HG03135 (cell line): Measurements from ENCODE around the gene SOX4.
A peak's percentile ranks its signal among the peaks of the same experiment; 100 is the strongest.
"Not testable (repeated sequence)": the region's sequence is repeated elsewhere in the genome, so short reads cannot be mapped to it uniquely, and the experiment has no call there.

Source experiments
- ATAC-seq: cut with Tn5 transposase; IDR thresholded peaks from one replicate; pipeline ENCODE4 v1.9.1; 2021; ENCODE audit warnings: mild to moderate bottlenecking, moderate library complexity; ENCODE audit not compliant: unreplicated experiment

The SOX4 gene

GRCh38 chr6:21593412-21593926 is at the start of gene SOX4:
SOX4 (plus strand) TSS chr6:21593751; CDS start chr6:21594535, 784 bp downstream.
- peak; percentile 59 for ATAC-seq

- ATAC-seq, result not testable (repeated sequence)
These were observed 41.3 kb upstream of the SOX4 start for GRCh38 chr6:21552286-21552685.

DNA sequence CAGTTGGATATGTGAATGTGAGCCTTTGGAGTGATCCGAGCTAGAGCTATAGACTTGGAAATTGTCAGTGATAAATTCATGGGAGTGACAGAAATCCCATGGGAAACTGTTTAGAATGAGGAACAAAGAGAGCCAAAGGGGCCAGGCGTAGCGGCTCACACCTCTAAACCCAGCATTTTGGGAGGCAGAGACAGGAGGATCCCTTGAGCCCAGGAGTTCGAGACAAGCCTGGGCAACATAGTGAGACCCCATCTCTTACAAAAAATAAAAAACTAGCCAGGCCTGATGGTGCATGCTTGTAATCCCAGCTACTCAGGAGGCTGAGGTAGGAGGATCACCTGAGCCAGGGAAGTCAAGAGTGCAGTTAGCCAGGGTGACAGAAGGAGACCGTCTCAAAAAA is 39.3 kb upstream of the SOX4 start:
- no peak for ATAC-seq

GRCh38 chr6:21555197-21555596 is 38.4 kb upstream of the SOX4 start:
- ATAC-seq, result no peak

- ATAC-seq, result no peak
These were observed 37.0 kb upstream of the SOX4 start for GRCh38 chr6:21556511-21556910.

DNA sequence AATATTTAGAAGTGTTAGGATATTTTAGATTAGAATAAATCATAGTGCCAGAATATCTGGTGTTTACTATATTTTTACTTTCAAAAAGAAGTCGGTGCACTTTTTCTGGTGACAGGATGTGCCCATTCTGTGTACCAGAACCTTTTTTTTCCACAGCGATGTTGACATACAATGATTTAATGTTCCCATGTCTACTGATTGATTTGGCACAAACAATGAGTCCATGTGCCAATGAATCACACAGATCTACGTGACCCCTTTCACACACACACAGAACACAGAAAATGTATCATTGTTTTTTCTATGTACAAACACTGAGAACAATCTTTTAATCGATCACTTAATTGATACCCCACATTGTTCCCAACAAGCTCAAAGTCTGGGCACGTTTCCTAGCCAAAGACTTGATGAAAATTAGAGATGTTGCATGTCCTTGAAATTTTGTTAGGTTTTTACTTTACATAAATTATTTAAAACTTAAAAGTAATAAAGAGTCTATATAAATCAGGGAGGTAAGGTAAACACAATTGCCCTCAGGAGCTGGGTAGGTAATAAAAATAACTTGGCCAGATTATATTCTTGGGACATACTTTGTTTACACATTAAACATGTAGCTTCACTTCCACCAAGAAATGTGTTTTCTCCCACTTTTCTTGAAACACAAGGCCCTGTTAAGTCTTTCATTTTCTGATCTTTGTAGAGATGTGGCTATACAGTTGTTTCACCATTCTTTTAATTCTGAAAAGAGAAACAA is 36.4 kb upstream of the SOX4 start:
- no peak for ATAC-seq

DNA sequence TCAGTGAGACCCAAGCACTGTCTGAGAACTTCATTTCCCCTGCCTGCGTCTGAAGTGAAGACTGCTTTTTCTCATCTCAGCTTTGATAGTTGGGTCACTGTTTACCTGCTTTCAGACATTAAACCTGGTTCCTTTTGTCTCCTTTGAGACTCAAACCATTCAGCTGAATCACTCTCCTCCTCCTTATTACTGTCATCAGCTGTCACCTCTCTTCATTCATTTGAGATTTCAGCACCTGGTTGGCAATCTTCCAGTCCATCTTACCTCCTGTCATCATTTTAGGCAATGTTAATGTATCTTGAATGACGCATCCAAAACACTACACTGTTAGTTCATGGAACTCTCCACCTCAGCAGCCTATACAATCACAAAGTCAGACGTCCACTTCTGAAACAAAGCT is 34.3 kb upstream of the SOX4 start:
- ATAC-seq, result no peak

GRCh38 chr6:21560249-21560648 is 33.3 kb upstream of the SOX4 start:
- no peak for ATAC-seq

DNA sequence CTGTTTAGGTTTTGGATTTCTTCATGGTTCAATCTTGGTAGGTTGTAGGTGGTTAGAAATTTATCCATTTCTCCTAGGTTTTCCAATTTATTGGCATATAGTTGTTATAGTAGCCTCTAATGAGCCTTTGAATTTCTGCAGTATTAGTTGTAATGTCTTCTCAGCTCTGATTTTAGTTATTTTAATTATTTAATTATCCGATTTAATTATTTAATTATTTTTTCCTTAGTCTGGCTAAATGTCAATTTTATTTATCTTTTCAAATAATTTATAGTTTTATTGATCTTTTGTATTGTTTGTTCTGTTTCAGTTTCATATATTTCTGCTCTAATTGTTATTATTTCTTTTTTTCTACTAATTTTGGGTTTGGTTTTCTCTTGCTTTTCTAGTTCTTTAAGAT is 28.1 kb upstream of the SOX4 start:
- no peak for ATAC-seq

DNA sequence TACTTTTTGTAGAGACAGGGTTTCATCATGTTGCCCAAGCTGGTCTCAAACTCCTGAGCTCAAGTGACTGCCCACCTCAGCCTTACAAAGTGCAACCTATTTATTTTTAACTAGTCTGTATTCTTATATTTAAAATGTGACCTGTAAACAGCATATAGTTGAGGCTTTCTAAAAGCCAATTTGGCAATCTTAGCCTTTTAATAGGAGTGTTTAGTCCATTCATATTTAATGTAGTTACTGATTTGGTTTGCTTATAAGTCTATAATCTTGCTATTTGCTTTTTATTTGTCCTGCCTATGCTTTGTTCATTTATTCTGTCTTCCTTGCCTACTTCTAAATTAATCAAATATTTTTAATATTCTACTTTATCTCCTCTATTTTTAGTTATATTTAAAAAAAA is 15.0 kb upstream of the SOX4 start:
- no peak for ATAC-seq

DNA sequence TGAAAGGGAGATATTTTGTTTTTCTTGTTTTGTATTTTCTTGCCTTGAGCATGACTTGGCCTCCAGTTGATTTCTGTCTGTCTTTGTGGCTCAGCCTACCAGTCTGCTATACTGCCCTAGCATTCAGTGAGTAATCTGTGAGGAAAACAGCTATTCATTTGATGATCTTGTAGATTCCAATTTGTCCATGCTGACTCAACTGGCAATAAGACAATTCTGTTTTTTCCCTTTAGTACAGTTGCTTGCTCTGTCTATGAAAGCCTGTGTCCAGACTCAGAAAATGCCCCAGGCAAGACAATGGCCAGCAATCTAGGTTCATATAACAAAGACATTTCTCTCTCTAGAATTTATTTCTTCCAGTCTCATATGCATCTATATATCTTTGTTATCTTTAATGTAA is 10.9 kb upstream of the SOX4 start:
- no peak for ATAC-seq

DNA sequence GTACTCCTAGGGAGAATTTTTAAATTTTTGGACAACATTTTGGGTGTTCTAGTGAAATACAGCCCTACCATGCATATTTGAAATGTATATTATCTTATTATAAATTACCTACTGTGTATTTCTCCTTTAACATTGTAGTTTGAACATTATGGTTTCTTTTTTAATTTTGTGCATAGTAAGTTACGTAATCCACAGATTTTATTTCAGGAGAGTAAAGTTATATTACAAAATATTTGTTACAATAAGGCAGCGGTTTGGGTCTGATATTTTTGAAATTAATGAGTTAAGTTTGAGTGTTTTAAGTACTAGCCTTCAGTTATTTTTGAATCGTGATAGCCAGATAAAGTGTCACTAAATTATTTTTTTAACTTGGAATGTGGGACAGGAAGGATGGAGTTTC is 7.3 kb upstream of the SOX4 start:
- no peak for ATAC-seq

- ATAC-seq, result peak; percentile 2
These were observed 6.8 kb upstream of the SOX4 start for GRCh38 chr6:21586740-21587178.

DNA sequence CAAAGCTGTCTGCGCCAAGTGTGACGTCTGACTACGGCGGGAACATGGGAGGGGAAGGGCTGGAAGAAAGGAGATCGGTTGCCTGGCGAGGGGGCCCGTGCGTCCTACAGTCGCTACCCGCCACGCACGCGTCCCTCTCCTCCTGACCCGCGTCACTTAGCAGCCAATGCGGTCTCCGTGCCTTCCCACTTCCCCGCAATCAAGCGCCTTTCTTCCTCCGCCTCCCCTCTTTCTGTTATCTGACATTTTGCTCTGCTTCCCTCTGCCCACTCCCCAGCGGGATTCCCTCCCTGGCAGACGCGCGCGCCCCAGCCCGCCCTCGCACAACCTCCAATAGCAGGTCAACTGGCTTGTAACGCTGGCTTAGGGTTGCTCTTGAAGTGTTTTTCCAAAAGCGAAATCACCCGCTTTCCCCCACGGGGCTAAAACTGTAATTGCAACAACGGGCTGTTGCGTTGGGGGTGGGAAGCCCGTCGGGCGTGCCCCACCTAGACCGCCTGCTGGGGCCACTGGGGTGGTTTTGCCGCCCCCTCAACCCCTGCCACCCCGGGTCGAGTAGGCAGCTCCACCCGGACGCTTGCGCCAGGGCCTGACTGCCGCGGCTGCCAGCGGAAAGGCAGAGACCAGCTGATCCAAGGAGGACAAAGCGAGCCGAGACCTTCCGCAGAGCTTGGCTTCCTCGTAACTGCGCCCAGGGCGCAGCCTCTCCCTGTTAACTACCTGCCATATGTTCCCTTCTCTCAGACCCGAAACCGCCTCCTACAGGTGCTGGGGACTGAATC is 6.2 kb upstream of the SOX4 start:
- peak; percentile 37 for ATAC-seq

DNA sequence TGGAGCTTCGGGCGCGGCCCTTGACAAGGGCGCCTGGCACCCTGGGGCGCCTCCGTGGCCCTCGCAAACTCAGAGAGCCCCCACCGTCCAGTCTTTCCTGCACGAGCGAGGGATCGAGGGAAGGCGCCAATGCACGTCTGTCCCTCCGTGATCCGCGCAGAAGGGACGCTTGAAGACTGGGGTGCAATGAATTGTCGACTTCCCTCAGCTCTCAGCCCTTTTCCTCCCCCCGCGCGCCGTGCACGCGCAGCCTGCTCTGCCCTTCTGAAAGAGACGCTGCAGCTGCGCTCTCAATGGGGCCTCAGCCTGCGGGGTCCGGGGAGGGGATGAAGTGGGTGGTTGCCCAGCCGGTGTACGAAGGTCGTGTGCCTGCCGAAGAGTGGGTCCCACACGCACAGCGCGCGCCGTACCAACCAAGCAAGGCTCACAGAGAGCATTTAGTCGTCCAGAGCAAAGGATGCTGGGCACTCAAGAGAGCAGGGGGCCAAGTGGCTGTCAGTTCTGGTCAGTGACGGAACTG is 5.5 kb upstream of the SOX4 start:
- peak; percentile 32 for ATAC-seq

- ATAC-seq, result peak; percentile 39
These were observed 4.8 kb upstream of the SOX4 start for GRCh38 chr6:21588481-21589351.

DNA sequence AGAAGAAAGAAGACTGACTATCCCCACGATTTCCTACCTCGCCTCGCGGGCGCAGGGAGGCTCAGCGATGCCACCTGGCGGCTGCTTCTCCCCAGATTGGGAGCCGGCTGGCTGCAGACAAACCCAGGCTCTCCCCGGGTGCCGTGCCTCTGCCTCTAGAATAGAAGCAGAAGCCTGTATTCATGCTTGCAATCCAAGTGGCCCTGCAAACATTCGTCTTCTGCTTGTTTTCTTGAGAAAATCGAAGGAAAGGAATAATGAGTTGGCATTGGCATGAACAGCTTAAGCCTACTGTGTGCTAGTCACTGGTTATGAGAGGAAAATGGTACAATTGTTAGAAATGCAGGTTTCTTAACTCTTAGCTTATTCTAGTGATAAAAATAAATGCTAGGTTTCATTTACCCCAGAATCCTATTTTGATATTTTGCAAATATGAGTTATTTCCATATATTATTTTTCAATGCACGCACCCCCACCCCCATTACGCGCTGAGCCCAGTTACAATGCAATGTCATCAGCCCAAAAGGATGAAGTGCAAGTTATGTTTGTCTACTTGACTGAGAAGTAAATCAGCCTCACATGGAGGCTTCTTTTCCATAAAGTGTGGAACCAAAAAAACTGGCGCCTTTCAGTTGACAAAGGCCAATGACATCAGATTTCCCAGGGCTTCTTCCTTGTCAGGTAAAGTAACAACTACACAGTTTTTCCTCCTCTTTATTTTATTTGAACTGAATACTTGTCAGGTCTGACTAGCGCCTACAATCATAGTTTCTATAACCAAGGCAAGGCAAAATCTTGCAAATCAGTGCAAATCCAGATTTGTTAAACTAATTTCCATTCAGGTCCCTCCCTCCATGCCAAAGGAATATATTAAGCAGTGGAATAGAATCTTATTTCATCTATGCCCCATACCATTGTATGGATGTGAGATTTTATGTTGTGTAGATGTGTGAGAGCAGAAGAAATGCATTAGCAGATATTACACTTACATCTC is 3.9 kb upstream of the SOX4 start:
- peak; percentile 27 for ATAC-seq

GRCh38 chr6:21590346-21590745 is 3.2 kb upstream of the SOX4 start:
- no peak for ATAC-seq

GRCh38 chr6:21591446-21591845 is 2.1 kb upstream of the SOX4 start:
- no peak for ATAC-seq

GRCh38 chr6:21592953-21593352 is 598 bp upstream of the SOX4 start:
- ATAC-seq, result no peak
